VCaP (cell line): Measurements from ENCODE around the gene CASK.
"Not testable (repeated sequence)": the region's sequence is repeated elsewhere in the genome, so short reads cannot be mapped to it uniquely, and the experiment has no call there.

Experiments used
- H3K27ac ChIP-seq: fragments of 450-650 bp; 2 replicates; pipeline ENCODE4 v1.5.1; 2017
- CTCF ChIP-seq: fragments of 450-650 bp; conservative IDR thresholded peaks from 2 replicates; pipeline ENCODE4 v1.5.1; 2017; ENCODE audit warnings: mild to moderate bottlenecking, moderate library complexity

Gene CASK

DNA sequence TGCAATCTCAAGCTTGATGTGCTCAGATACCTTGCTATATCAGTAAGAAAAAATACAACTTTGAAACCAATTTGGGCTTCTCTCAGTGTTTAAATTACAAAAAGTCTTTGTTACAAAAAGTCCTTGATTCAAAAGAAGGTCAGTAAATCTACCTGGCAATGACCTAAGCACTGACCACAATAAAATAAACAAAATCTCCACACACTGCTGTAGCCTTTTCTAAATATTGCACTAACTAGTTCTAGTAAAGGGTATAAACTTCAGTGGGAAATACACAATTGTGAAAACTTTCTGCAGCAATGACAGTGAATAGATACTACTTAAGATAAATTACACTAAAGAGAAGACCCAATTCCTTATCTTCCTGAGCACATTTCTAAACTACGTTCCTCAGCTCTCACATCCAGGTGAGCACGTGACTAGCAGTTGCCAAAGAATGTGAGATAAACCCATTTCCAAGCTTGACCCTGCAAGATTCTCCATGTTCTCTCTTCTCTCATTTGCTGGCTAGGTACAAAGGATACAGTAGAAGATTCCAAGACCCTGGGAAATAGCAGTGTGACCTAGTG, 316.0 kb downstream of the CASK start:
- TF ChIP-seq CTCF: no peak
- no peak overlapping the region for H3K27ac ChIP-seq

DNA sequence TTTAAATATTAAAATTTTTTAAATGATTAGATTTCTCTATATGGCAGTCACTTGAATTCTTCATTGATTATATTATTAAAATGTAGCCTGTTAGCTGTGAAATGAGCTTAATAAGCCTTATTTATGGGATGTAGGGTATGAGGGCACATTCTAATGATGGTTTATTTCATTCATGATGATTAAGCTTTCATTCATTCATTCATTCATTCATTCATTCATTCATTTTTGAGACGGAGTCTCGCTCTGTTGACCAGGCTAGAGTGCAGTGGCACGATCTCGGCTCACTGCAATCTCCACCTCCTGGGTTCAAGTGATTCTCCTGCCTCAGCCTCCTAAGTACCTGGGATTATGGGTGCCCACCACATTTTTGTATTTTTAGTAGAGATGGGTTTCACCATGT, 317.3 kb downstream of the CASK start:
- not testable (repeated sequence) for H3K27ac ChIP-seq

- no peak overlapping the region for H3K27ac ChIP-seq
- TF ChIP-seq CTCF: no peak
These were observed 318.4 kb downstream of the CASK start for GRCh38 chrX:41604766-41605543.

DNA sequence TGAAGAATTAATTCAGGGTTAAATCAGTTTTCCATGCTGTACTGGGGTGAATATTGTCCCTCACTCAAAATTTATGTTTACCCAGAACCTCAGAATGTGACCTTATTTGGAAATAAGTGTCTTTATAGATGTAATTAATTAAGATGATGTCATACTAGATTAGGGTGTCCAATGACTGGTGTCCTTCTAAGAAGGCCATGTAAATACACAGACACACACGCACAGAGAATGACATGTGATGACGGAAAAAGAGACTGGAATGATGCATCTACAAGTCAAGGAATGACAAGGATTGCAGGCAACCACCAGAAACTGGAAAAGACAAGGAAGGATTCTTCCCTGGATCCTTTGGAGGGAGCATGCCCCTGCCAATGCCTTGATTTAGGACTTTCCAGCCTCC, 319.2 kb downstream of the CASK start:
- no peak overlapping the region for H3K27ac ChIP-seq
- TF ChIP-seq CTCF: no peak

DNA sequence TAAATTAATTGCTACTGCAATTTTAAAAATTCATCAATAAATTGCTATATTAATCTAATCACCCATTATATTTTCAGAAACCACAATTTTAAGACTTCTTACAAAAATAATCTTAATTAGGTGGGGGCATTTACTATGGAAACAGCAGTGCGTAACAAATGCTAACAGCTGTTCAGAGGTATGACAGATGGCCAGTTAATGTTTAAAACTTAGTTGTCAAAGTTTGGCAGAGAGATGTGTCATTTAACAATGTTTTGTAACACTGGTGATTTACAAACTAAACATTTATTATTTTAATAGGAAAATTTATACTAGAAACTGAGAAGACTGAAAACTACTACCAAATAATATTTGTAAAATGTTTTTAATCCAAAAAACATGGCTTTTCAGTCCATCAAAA, 319.8 kb downstream of the CASK start:
- no peak overlapping the region for H3K27ac ChIP-seq

DNA sequence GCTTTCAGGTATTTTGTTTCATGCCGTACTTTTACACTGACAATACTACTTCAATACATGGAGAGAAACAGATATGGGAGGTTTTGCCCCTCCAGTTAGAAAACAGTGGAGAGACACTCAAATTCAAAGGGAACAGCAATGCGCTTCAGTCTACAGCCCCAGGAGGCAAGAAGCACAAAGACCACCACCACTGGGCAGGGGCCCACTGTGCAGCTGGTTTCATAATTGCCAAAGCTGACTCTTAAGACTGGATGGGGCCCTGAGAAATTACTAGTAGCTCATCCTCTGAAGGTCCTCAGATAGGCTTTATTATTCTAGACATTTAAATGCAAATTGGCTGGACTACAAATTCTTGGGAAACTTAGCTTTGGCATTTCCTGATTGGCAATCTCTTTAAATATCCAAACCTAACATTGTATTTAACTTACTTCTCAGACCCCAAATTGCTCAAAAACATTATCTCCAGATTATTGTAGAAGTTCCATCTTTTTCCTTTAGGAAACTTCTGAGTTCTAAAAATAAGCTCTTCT, 320.5 kb downstream of the CASK start:
- H3K27ac ChIP-seq: no peak overlapping the region
- TF ChIP-seq CTCF: no peak

More for the DNA sequence above, 319.8 kb downstream of the CASK start:
- TF ChIP-seq CTCF: no peak

GRCh38 chrX:41600291-41600690, 323.1 kb downstream of the CASK start:
- no peak overlapping the region for H3K27ac ChIP-seq

More at GRCh38 chrX:41600291-41600690, 323.1 kb downstream of the CASK start:
- no peak for TF ChIP-seq CTCF
